ENCODE results near the gene EMID1.

GRCh38 chr22:29290061-29290460 is 84.4 kb downstream of the EMID1 start:
- TF ChIP-seq CTCF (IDR thresholded peaks at IDR 0.05) (no peak), JUND (IDR thresholded peaks at IDR 0.05) (no peak), PBX3 (IDR thresholded peaks at IDR 0.05) (no peak), EP300 (IDR thresholded peaks at IDR 0.05; ENCODE audit: borderline replicate concordance in 1 of 2, low read depth in 1 of 2, low read length in 1 of 2) (no peak), RFX5 (IDR thresholded peaks at IDR 0.05; ENCODE audit: low read length) (no peak), RCOR1 (IDR thresholded peaks at IDR 0.05; ENCODE audit: low read length) (no peak), REST (IDR thresholded peaks at IDR 0.05; ENCODE audit: low read depth, low read length) (no peak), SMC3 (IDR thresholded peaks at IDR 0.05; ENCODE audit: low read depth, low read length) (no peak), POLR2AphosphoS5 (IDR thresholded peaks at IDR 0.05; ENCODE audit: low read depth, low read length) (no peak)
